GM19463 (cell line): ENCODE measurements around the gene RBX1.
"Not testable (repeated sequence)": the region's sequence is repeated elsewhere in the genome, so short reads cannot be mapped to it uniquely, and the experiment has no call there.

ENCODE experiments used
- ATAC-seq: cut with Tn5 transposase; IDR thresholded peaks from one replicate; pipeline ENCODE4 v1.9.1; 2021; ENCODE audit warnings: mild to moderate bottlenecking, moderate library complexity; ENCODE audit not compliant: unreplicated experiment

Gene RBX1

DNA sequence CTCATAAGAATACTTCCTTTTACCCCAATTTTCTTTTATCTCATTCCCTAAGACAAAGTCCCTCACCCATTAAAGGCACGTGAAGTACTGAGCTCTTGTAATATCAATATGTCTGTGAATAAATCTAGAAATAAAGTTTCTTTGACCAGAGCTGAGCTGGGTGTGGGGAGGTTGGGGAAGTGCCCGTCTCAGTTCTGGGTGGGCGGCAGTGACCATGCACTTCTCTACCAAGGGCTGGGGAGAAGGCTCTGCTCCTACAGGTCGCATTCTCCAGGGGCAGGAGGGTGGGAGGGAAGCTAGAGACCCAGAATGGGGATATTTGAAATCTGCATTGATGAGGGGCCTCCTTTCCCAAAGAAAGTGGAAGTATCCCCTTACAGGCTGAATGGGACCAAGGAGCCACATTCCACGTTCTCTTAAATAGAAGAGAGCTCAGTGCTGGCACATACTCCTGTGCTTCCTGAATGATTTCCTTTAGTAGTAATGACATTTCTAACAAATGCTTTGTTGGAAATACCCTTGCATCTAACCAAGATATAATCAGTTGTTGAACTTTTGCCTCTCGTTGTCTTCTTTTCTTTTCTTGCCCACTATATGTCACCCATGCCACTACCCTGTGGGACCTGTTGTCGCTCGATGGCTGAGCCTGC lies 16.1 kb downstream of the RBX1 start:
- ATAC-seq, result no peak

DNA sequence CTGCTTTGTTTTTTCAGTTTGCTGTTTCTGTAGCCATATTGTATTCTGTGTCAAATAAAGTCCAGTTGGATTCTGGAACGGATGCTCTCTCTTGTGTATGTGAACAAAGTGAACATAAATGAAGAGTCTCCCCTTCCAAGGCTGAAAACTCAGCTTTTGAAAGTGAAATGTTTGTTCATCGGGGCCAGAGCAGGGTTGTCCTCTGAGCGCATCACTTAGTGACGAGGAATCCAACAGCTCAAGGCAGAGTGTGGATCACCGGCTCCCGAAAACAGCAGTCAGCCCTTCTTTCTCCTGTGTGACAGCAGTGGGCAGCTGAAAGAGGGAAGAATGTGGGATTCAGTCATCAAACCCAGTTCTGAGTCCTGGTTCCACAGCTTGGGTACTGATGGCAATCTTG lies 21.4 kb downstream of the RBX1 start:
- ATAC-seq, result no peak

DNA sequence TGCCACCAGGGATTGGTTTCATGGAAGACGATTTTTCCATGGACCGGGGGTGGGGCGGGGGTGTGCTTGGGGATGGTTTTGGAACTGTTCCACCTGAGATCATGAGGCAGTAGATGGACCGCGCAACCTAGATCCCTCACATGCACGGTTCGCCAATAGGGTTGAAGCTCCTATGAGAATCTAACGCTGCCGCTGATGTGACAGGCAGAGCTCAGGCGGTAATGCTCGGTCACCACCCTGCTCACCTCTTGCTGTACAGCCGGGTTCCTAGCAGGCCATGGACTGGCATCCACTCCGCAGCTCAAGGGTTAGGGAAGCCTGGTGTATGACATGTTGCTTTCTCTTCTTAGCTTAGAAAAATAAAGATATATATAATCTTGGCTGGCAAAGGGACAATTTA lies 22.0 kb downstream of the RBX1 start:
- no peak for ATAC-seq

DNA sequence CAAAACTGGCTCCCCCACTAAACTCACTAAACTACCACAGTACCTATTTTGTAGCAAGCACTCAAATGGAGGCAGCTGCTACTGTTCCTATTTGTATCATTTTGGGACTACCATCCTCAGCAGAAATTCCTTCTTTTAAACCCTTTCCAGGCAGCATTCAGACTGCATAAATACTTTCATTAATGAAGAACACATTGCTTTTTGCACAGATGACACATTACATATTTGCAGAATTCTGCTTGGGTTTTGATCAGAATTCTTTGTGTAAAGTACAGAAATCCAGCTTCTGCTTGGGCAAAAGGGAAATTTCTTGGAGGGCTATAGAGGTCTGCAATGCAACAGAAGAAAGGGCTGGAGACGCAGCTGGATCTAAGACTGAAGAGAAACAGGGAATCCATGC lies 24.2 kb downstream of the RBX1 start:
- ATAC-seq, result no peak

DNA sequence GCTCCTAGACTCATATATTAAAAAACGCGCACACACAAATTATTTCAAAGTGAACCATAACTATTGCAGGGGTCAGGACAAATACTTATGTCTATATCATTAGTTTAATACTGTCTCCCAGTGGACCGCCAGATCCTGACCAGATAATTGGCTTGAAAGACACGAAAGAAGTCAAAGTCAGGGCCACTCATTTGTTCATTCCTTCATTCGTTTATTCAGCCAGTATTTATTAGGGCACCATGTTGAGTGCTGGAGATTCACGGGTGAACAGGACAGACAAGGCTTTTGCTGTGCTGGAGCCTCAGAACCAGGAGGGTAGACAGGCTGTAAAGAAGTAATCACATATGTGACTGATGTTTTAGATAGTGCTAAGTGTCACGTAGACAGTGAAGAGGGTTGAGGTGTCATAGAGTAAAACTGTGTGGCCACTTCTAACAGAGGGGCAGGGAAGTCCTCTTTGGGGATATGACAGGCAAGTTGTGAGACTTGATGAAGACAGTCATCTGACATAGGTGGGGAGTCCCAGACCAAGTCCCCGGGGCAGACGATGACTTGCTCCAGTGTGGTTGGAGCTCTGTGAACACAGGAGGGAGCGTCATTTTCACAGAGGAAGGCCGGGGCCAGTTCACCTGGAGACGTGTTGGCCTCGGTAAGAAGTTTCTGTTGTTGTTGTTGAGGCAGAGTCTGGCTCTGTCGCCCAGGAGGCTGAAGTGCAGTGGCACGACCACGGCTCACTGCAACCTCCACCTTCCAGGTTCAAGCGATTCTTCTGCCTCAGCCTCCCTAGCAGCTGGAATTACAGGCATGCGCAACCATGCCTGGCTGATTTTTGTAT lies 25.9 kb downstream of the RBX1 start:
- ATAC-seq, result no peak

DNA sequence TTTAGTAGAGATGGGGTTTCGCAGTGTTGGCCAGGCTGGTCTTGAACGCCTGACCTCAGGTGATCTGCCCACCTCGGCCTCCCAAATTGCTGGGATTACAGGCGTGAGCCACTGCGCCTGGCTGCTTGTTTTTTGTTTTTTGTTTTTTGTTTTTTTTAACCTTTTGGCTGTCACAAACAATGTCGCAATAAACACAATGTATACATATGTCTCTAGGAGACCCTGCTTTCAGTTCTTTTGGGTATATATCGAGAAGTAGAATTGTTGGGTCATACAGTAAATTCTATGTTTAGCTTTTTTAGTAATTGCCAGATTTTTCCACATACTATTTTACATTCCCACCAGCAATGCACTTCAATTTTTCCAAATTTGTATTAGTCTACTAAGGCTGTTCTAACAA lies 28.0 kb downstream of the RBX1 start:
- ATAC-seq, result no peak

DNA sequence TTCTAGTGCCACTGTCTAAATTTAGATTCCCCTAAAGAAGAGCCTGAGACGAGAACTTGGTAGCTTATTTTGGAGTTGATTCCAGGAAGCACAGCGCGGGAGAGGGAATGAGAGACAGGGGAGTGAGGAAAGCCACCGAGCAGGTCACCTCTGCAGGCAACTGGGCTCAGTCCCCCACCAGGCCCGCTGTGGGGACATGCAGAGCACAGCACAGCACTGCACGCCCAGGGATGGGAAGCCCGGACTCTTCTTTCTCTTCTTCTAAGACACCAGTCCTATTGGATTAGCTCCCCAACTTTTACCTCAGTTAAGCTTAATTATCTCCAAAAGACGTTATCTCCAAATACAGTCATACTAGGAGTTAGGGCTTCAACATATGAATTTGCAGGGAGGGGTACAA lies 28.7 kb downstream of the RBX1 start:
- ATAC-seq, result no peak

DNA sequence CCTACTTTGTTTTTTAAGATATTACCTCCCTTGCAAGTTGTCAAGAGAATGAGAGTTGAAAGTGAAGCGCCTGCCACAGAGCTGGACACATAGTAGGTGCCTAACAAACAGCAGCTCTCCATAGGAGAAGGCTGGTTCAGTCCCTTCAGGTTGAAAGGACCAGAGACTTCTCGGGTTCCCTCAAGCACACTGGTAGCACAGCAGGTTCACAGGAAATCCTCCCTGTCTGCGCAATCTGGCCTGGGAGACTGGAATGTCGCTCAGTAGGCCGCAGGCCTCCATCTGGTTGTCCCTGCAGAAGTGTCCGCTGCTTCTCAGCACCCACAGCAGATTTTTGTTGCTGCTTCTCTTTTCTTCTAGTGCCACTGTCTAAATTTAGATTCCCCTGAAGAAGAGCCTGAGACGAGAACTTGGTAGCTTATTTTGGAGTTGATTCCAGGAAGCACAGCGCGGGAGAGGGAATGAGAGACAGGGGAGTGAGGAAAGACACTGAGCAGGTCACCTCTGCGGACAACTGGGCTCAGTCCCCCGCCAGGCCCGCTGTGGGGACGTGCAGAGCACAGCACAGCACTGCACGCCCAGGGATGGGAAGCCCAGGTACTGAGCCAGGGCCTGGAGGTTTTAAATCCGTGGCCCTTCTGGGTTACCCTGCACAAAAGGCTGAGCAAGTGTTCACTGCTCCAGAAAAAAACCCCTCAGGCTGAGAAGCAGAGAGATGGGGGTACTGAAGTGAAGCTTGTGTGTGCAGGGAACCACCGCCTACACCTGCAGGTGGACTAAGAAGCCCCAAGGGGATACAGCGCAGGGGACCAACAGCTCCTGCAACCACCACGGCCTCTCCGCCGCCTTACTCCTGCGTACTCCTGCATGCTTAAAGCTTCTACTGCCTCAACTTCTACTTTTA lies 31.6 kb downstream of the RBX1 start:
- no peak for ATAC-seq

DNA sequence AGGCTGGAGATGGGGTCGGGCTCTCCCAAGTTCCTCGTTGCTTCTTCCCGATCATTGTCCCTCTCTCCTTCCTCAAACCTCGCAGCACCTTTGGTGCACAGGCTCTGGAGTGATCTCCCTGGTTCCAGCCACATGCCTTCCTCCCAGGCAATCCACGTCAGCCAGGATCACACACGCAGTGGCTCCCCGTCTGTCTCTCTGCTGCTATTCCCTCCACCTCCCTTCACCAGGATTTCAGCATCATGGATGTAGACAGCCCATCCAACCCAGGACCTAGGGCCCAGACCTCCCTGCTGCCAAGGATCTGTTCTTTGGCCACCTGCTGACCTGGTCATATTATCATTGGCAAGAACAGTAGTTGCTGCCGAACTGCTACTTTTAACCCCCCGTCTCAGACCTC lies 40.1 kb downstream of the RBX1 start:
- no peak for ATAC-seq

DNA sequence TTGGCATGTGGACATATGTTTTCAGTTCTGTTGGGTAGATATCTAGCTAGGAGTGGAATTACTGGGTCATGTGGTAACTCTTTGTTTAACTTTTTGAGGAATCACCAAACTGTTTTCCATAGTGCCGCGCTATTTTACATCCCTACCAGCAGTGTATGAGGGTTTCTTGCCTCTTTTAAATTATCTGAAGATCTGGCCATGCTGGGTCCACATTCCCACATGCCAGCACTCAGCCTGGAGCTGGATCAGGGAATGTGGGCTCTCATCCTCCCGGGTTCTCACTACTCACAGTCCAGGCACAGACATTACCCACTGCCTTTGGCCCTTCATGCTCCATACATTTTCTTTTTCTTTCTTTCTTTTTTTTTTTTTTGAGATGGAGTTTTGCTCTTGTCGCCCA lies 44.6 kb downstream of the RBX1 start:
- no peak for ATAC-seq

DNA sequence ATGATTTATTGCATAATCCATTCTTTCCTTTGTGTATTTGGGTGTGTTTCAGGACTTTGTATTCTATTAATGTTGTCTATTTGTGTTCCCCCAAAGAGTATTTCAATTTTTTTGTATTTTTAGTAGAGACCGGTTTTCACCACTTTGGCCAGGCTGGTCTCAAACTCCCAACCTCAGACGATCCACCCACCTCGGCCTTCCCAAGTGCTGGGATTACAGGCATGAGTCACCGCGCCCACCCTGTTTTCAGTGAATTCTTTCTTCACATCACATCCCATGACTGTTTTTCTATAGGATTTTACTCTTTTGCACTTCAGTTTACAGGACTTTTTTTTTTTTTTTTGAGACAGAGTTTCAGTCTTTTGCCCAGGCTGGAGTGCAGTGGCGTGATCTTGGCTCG lies 46.3 kb downstream of the RBX1 start:
- no peak for ATAC-seq

DNA sequence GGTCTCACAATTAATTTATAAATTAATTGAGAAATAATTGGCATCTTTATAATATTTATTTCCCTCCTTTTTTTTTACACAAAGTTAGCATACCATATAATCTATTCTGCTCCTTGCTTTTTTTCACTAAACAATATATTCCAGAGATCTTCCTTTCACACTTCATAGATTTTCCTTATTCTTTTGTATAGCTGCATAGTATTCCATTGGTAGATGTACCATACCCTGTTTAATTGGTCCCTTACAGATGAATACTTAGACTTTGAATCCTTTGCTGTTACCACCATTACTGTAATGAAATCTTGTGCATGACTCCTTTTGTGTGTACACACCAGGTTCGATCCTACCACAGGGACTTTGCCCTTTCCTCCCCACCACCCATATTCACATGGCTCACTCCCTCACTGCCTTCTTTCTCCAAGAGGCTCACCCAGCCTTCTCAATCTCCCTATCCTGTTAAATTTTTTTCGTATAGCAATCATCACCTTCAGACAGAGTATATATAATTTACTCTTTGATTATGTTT lies 48.9 kb downstream of the RBX1 start:
- ATAC-seq, result no peak

DNA sequence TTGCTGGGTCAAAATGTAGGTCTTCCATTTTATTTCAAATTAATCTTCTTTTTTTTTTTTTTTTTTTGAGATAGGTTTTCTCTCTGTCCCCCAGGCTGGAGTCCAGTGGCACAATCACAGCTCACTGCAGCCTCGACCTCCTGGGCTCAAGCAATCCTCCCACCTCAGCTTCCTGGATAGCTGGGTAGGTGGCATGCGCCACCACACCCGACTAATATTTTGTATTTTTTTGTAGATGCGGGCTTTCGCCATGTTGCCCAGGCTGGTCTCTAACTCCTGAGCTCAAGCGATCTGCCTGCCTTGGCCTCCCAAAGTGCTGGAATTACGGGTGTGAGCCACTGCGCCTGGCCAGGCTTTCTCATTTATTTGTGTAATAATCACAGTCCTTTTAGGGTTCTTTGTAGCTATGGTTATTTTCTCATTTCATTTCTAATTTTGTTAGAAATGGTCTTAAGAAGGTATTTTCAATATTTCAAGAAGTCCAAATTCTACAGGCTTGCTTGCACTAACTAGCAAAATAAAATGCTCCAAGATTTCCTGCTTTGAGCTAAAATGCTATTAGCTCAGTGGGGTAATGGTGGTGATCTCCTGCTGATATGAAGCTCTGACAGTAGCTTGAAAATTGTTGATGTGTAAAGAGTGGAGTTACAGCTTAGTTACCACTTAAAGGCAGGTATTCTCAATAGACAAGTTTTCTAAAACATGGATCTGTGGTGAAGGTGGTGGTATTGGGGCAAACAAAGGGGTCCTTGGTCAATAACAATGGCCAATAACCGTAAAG lies 50.0 kb downstream of the RBX1 start:
- ATAC-seq, result no peak

DNA sequence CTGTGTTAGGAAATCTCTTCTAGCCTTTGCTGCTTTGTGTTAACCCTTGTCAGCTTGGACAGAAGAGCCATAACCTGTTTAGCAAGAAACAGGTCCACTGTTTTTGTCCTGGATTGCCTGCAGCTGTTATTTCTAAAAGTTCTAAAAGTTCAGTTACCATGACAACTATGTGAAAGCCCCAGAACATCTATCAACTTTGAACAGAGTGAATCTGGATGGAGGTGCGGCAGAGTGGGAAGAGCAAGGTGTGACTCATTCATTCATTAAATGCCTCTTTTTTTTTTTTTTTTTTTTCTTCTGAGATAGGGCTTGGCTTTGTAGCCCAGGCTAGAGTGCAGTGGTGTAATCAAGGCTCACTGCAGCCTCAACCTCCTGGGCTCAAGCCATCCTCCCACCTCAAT lies 50.5 kb downstream of the RBX1 start:
- ATAC-seq, result no peak

DNA sequence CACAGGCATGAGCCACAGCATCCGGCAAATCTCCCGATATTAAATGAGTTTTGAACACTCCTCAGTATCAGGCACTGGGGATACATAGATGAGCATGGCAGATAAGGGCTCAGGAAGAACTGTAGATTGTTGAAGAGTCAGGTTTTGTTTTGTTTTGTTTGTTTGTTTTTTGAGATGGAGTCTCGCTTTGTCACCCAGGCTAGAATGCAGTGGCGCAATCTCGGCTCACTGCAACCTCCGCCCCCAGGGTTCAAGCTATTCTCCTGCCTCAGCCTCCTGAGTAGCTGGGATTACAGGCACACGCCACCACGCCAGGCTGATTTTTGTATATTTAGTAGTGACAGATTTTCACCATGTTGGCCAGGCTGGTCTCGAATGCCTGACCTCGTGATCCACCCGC lies 51.2 kb downstream of the RBX1 start:
- not testable (repeated sequence) for ATAC-seq

DNA sequence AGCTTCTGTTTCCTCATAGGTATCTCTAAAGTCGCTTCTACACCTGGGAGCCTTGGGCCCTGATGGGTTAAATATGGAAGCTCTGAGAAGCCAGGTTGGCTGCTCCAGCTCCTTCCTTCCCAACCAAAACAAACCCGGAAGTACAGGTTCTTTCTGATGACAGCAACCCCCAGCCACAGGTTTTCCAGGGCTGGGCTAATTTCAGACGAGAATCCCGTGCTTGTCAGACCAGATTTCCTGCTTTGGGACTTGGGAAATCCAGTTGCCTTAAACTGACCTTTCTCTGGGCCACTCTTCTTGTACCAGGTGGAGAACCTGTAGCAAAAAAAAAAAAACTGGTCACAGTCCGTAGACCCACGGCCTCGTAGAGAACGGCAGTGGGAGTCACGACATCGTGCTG lies 51.9 kb downstream of the RBX1 start:
- no peak for ATAC-seq

DNA sequence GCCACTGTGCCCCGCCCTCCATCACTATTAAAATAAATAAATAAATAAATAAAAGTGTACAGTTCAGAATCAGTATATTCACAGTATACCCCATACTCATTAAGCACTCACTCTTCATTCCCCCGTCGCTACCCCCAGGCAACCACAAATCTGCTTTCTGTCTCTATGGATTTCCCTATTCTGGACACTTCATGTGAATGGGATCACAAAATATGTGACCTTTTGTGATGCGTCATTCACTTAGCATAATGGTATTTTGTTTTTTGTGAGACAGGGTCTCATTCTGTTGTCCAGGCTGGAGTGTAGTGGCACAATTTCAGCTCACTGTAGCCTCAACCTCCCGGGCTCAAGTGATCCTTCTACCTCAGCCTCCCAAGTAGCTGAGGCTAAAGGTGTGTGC lies 52.8 kb downstream of the RBX1 start:
- no peak for ATAC-seq

DNA sequence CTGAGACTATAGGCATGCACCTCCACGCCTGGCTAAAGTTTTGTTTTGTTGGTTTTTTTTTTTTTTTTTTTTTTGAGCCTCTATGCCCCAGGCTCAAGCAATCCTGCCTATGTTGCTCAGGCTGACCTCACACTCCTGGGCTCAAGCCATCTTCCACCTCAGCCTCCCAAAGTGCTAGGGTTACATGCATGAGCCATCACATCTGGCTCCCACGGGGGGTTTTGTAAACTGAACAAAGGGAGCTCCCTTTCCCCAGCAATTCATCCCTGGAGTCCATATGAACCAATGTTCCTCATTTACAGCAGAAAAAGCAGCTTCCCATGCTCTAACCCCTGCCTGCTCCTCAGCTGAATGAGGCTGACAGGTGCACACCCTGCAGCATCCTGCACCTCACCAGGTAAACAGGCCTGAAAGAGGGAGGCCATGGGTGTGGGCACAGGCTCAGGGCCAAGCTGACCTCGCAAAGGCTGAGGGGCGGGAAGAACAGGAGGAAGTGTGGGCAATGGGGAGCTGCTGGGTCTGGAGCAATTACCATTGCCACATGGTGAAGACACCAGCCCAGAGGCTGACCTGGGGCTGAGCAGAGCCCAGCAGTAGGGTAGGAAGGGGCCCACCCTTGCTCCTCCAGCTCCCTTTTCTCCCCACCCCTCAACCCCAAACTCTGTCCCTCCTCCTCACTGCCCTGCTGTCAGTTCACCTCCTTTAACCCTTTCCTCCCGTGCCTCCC lies 58.2 kb downstream of the RBX1 start:
- no peak for ATAC-seq

DNA sequence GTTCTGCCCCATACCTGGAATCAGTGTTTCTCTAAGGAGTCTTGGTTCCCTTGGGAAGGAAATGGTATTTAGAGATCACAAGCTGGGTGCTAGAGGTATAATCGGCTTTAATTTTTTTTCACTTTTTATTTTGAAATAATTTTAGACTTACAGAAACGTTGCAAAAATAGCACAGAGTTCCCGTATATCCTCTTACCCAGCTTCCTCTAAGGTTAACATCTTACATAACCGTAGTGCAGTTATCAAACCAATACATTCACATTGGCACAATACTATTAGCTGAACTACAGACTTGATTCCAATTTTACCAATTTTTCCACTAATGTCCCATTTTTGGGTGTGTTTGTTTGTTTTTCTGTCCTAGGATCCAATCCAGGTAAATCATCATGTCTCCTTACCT lies 63.8 kb downstream of the RBX1 start:
- no peak for ATAC-seq

DNA sequence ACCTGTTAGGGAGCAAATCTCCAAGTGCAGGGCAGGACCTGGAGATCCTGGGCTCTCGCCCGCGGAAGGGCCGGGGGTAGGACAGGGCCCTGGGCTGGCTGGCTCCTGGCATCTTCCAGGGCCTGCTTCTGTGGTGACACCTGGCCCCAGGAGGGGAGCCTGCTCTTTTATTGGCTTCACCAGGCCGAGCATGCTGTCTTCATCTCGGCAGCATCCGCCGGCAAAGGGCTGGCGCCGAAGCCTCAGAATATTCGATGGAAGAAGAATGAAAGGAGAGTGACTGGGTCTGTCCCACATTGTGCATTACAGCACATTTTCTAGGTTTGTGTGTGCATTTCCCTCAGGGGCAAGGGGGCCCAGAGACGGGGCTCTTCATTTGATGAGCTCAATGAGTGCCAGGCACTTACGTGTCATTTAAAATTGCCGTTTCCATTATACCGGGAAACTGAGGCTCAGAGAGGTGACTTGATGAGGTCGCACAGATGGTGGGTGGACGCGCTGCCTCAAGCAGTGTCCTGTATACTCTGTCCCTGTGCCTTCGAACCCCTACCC lies 70.0 kb downstream of the RBX1 start:
- no peak for ATAC-seq
